Bladder microvascular endothelial cell (primary cell): Measurements from ENCODE around the gene NACC1. TPM values are rescaled to one million over a fixed set of nuclear protein-coding genes. Genes with fewer than 3 reads are reported as not detected.

Source experiments
- total RNA-seq: library from RNA; depleted of rRNA; stranded (reverse); fragments of >200 nt; gene quantifications from 2 replicates; pipeline ENCODE4 v1.2.3, GENCODE V29; 2014

The NACC1 gene
- 39.0 and 57.4 TPM in 2 replicates for total RNA-seq

GRCh38 chr19:13117772-13118423, at the start of gene NACC1:
TSS of gene NACC1 (plus strand) at chr19:13118264. CDS start at chr19:13135208, 16,944 bp downstream.

GRCh38 chr19:13102666-13103580, 15.1 kb upstream of the NACC1 start, which contains the start of gene LYL1:
TSS of gene LYL1 (minus strand) at chr19:13102858. CDS start at chr19:13101171, 1,687 bp downstream.

GRCh38 chr19:13116282-13117175, 1.5 kb upstream of the NACC1 start, which contains the start of gene TRMT1:
TSS of gene TRMT1 (minus strand) at chr19:13116740. CDS start at chr19:13116399, 341 bp downstream.

GRCh38 chr19:13150187-13150930, 32.3 kb downstream of the NACC1 start, which contains the start of the genes IER2 and STX10:
TSS of gene IER2 (plus strand) at chr19:13150411. CDS start at chr19:13153187, 2,776 bp downstream.
TSS of gene STX10 (minus strand) at chr19:13150375. CDS start at chr19:13150173, 202 bp downstream.

Other genes with a start within 250 kb of the NACC1 start
- gene DNASE2, start 236.8 kb upstream of the NACC1 start, total RNA-seq: 15.4 and 19.4 TPM in 2 replicates
- gene KLF1, start 231.1 kb upstream of the NACC1 start, total RNA-seq: 0.06 TPM in 1 of 2 replicates, not detected in the other
- gene GCDH, start 227.1 kb upstream of the NACC1 start, total RNA-seq: 16.0 and 21.7 TPM in 2 replicates
- 0.44 and 0.49 TPM in 2 replicates for gene SYCE2, start 199.0 kb upstream of the NACC1 start, total RNA-seq
- 44.8 and 67.8 TPM in 2 replicates for gene FARSA, start 184.6 kb upstream of the NACC1 start, total RNA-seq
- 1,348 and 1,646 TPM in 2 replicates for gene CALR, start 179.7 kb upstream of the NACC1 start, total RNA-seq
- gene RAD23A, start 172.4 kb upstream of the NACC1 start, total RNA-seq: 51.8 and 102 TPM in 2 replicates
- 20.0 and 20.4 TPM in 2 replicates for gene GADD45GIP1, start 161.0 kb upstream of the NACC1 start, total RNA-seq
- under 0.01 and 0.06 TPM in 2 replicates for gene DAND5, start 148.7 kb upstream of the NACC1 start, total RNA-seq
- 2.1 and 13.0 TPM in 2 replicates for gene NFIX, start 122.8 kb upstream of the NACC1 start, total RNA-seq
- 23.5 and 32.2 TPM in 2 replicates for gene LYL1, start 15.4 kb upstream of the NACC1 start, total RNA-seq
- gene TRMT1, start 1.5 kb upstream of the NACC1 start, total RNA-seq: 22.3 and 40.7 TPM in 2 replicates
- 51.8 and 72.5 TPM in 2 replicates for gene STX10, start 32.1 kb downstream of the NACC1 start, total RNA-seq
- 16.4 and 23.8 TPM in 2 replicates for gene IER2, start 32.1 kb downstream of the NACC1 start, total RNA-seq